CD14-positive monocyte (primary cell): ENCODE data around the gene CFTR. TPM values are rescaled to one million over a fixed set of nuclear protein-coding genes. Genes with fewer than 3 reads are reported as not detected.

Experiments
- DNase-seq, 3 donors: peaks; one replicate each; pipeline ENCODE4 v3.0.0-alpha.2; 2011 to 2022
- H2AFZ ChIP-seq: 2 replicates; pipeline ENCODE4 v1.6.0; 2012; ENCODE audit warnings: mild to moderate bottlenecking, low read depth, low read length, inconsistent platforms; ENCODE audit not compliant: insufficient read depth, poor library complexity, severe bottlenecking
- H3K27ac ChIP-seq, 2 donors: 1 replicate in 1 of 2; 2 replicates in 1 of 2; pipeline ENCODE4 v1.5.1; 2012 to 2013; ENCODE audit warnings: low read length in 2 of 2, control low read depth in 1 of 2, inconsistent platforms in 1 of 2, low read depth in 1 of 2, mild to moderate bottlenecking in 1 of 2
- H3K27me3 ChIP-seq, 2 donors: one replicate each; pipeline versions ENCODE4 v1.6.0 to v1.6.1; 2011 to 2013; ENCODE audit warnings: low read length in 2 of 2; ENCODE audit not compliant: control insufficient read depth in 2 of 2, insufficient read depth in 2 of 2
- H3K36me3 ChIP-seq, 2 donors: replicated peaks in 1 of 2; 1 replicate in 1 of 2; 2 replicates in 1 of 2; pipeline versions ENCODE4 v1.5.1 to v1.6.1; 2012 to 2013; ENCODE audit warnings: low read length in 2 of 2, control low read depth in 1 of 2, inconsistent platforms in 1 of 2, mild to moderate bottlenecking in 1 of 2; ENCODE audit not compliant: insufficient read depth in 2 of 2, control insufficient read depth in 1 of 2
- H3K4me1 ChIP-seq, 2 donors: 1 replicate in 1 of 2; 2 replicates in 1 of 2; pipeline versions ENCODE4 v1.5.1 to v1.6.1; 2012 to 2013; ENCODE audit warnings: low read length in 2 of 2, control low read depth in 1 of 2, inconsistent platforms in 1 of 2, mild to moderate bottlenecking in 1 of 2, moderate library complexity in 1 of 2; ENCODE audit not compliant: insufficient read depth in 2 of 2, control insufficient read depth in 1 of 2
- H3K4me2 ChIP-seq: replicated peaks from 2 replicates; pipeline ENCODE3; 2012; ENCODE audit warnings: low read length, moderate library complexity, mild to moderate bottlenecking; ENCODE audit not compliant: poor library complexity, severe bottlenecking; ENCODE audit errors: extremely low read depth
- H3K4me3 ChIP-seq, 3 experiments: fragments of 200-600 bp in 1 of 3; sonication (generic) in 1 of 3; replicated peaks in 1 of 3; 1 replicate in 2 of 3; 2 replicates in 1 of 3; pipeline ENCODE4 v1.5.1; 2011 to 2013; ENCODE audit warnings: low read length in 3 of 3, mild to moderate bottlenecking in 3 of 3, control low read depth in 2 of 3, low read depth in 2 of 3, inconsistent platforms in 1 of 3, moderate library complexity in 1 of 3
- H3K79me2 ChIP-seq: 2 replicates; pipeline ENCODE4 v1.6.0; 2012; ENCODE audit warnings: mild to moderate bottlenecking, control low read depth, inconsistent platforms, low read length, moderate library complexity; ENCODE audit not compliant: insufficient read depth
- H3K9ac ChIP-seq: 2 replicates; pipeline ENCODE4 v1.6.0; 2017; ENCODE audit warnings: low read length, mild to moderate bottlenecking; ENCODE audit not compliant: insufficient read depth, poor library complexity, severe bottlenecking
- H3K9me3 ChIP-seq, 2 donors: replicated peaks in 1 of 2; 1 replicate in 1 of 2; 2 replicates in 1 of 2; pipeline versions ENCODE4 v1.5.1 to v1.6.1; 2012 to 2013; ENCODE audit warnings: low read length in 2 of 2, control low read depth in 1 of 2; ENCODE audit not compliant: control insufficient read depth in 1 of 2, insufficient read depth in 1 of 2
- H4K20me1 ChIP-seq: 2 replicates; pipeline ENCODE4 v1.6.0; 2012; ENCODE audit warnings: mild to moderate bottlenecking, low read length, control low read depth, moderate library complexity; ENCODE audit not compliant: insufficient read depth
- H3K27ac Mint-ChIP-seq, 7 donors: one replicate each; pipeline ENCODE4 v1.8.0; 2020; ENCODE audit warnings: mild to moderate bottlenecking in 7 of 7, mixed read lengths in 7 of 7, moderate library complexity in 6 of 7, inconsistent platforms in 2 of 7
- H3K27me3 Mint-ChIP-seq, 3 donors: one replicate each; pipeline ENCODE4 v1.8.0; 2021 to 2022; ENCODE audit warnings: low read depth in 3 of 3, mild to moderate bottlenecking in 3 of 3, mixed read lengths in 3 of 3, moderate library complexity in 3 of 3, inconsistent platforms in 1 of 3
- H3K36me3 Mint-ChIP-seq, 2 donors: one replicate each; pipeline ENCODE4 v1.8.0; 2020; ENCODE audit warnings: mixed read lengths in 2 of 2, inconsistent platforms in 1 of 2, mild to moderate bottlenecking in 1 of 2
- H3K4me1 Mint-ChIP-seq: one replicate; pipeline ENCODE4 v1.8.0; 2020; ENCODE audit warnings: mild to moderate bottlenecking, mixed read lengths
- H3K4me3 Mint-ChIP-seq, 2 donors: one replicate each; pipeline ENCODE4 v1.8.0; 2020; ENCODE audit warnings: mild to moderate bottlenecking in 2 of 2, mixed read lengths in 2 of 2, moderate library complexity in 1 of 2
- H3K9me3 Mint-ChIP-seq, 7 donors: one replicate each; pipeline ENCODE4 v1.8.0; 2020 to 2022; ENCODE audit warnings: mixed read lengths in 7 of 7, mild to moderate bottlenecking in 6 of 7, moderate library complexity in 6 of 7, inconsistent platforms in 2 of 7
- WGBS: methylation state at CpG from one replicate; pipeline ENCODE4 v1.1.5; 2013; ENCODE audit warnings: missing lambda C conversion rate; ENCODE audit not compliant: insufficient coverage; 5-methylcytosine and 5-hydroxymethylcytosine counted together
- intact Hi-C, 2 donors: fragments of 100-400 bp; cut with micrococcal nuclease; formaldehyde crosslinking; loops; one replicate each; pipeline versions ENCODE4 v1.15.0 to v1.15.1; 2023
- polyA plus RNA-seq, 3 donors: library from polyadenylated mRNA; depleted of rRNA in 1 of 3; unstranded in 2 of 3; stranded (reverse) in 1 of 3; fragments of 300-500 nt in 2 of 3; fragments of >200 nt in 1 of 3; fragmentation: Illumina TruSeq in 2 of 3; gene quantifications; 1 replicate in 2 of 3; 2 replicates in 1 of 3; pipeline ENCODE4 v1.2.3, GENCODE V29; 2012 to 2021
- TF ChIP-seq, protein P1 (sequence below): fragments of 200-600 bp; IDR thresholded peaks from one replicate; pipeline ENCODE4 v1.8.0; 2022; ENCODE audit warnings: antibody characterized with exemption, mild to moderate bottlenecking

Gene CFTR
- polyA plus RNA-seq, 3 donors = not detected

DNA sequence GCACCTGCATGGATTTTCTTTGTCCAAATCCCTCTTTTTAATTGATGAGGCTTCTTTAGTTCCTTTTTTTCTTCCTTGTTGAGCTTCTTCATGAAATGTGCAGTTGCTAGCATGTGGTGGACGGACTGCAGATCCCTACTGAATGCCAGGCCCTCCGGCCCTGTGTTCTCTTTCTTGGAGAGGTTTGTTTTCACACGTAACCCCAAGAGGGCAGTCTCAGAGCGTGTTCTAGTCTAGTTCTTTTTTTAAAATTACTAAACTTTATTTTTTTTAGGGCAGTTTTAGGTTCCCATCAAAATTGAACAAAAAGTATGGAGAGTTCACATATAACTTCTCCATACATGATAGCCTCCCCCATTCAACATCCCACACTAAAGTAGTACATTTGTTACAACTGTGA, 190.0 kb downstream of the CFTR start:
- no peak for DNase-seq
- intact Hi-C loops = no loop called here
- Histone ChIP-seq H3K9me3 (no peaks in the 10 kb centered on the region), H3K4me3 (no peak overlapping the region), H3K4me1 (no peaks in the 10 kb centered on the region), H2AFZ (no peak overlapping the region), H3K9ac (no peak overlapping the region), H3K27me3 (peaks cover 0 to 2% of the 10 kb centered on the region in 2 donors), H3K4me2 (no peak overlapping the region), H3K79me2 (no peaks in the 10 kb centered on the region), H3K27ac (no peak overlapping the region), H4K20me1 (no peaks in the 10 kb centered on the region), H3K36me3 (no peaks in the 10 kb centered on the region)
- Mint-ChIP-seq H3K27ac (no peak overlapping the region), H3K9me3 (no peaks in the 10 kb centered on the region), H3K36me3 (no peaks in the 10 kb centered on the region), H3K4me1 (no peaks in the 10 kb centered on the region), H3K27me3 (peaks cover 0 to 2% (median 1%) of the 10 kb centered on the region in 3 donors), H3K4me3 (no peak overlapping the region)
- TF ChIP-seq, protein P1, sequence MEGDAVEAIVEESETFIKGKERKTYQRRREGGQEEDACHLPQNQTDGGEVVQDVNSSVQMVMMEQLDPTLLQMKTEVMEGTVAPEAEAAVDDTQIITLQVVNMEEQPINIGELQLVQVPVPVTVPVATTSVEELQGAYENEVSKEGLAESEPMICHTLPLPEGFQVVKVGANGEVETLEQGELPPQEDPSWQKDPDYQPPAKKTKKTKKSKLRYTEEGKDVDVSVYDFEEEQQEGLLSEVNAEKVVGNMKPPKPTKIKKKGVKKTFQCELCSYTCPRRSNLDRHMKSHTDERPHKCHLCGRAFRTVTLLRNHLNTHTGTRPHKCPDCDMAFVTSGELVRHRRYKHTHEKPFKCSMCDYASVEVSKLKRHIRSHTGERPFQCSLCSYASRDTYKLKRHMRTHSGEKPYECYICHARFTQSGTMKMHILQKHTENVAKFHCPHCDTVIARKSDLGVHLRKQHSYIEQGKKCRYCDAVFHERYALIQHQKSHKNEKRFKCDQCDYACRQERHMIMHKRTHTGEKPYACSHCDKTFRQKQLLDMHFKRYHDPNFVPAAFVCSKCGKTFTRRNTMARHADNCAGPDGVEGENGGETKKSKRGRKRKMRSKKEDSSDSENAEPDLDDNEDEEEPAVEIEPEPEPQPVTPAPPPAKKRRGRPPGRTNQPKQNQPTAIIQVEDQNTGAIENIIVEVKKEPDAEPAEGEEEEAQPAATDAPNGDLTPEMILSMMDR = no peak
- WGBS = no CpG with 5 or more reads among the region's 4 CpGs

DNA sequence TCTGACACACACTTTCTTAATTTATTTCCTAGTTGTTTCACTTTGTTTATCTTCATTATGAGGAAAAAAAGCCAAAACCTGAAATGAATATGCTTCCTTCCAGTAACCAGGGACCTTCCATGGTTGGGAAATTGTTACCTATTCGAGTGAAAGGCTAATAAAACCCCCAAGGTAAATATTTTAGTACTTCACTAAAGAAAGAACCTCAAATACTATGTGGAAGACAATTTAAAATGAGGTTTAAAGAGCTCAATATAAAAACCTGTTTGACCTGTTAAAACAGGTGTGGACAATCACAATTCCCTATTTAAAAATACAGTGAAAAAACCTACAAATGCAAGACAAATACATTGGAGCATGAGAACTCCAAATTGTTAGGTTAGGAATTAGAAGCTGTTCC, 192.6 kb downstream of the CFTR start:
- no peaks in the 10 kb centered on the region for H3K9me3 Mint-ChIP-seq
- no peak overlapping the region for H3K4me3 Mint-ChIP-seq
- H3K4me1 Mint-ChIP-seq = no peaks in the 10 kb centered on the region
- WGBS = no CpG with 5 or more reads among the region's 1 CpG
- no peaks in the 10 kb centered on the region for H4K20me1 ChIP-seq
- H3K4me3 ChIP-seq = no peak overlapping the region
- peaks cover 0 to 6% (median 2%) of the 10 kb centered on the region in 3 donors for H3K27me3 Mint-ChIP-seq
- intact Hi-C loops = no loop called here
- no peak overlapping the region for H3K27ac Mint-ChIP-seq
- peaks cover 0 to 2% of the 10 kb centered on the region in 2 donors for H3K27me3 ChIP-seq
- H3K27ac ChIP-seq = no peak overlapping the region
- TF ChIP-seq, protein P1 = no peak
- H3K9ac ChIP-seq = no peak overlapping the region
- H3K4me1 ChIP-seq = no peaks in the 10 kb centered on the region
- no peaks in the 10 kb centered on the region for H3K36me3 Mint-ChIP-seq
- no peaks in the 10 kb centered on the region for H3K79me2 ChIP-seq
- no peak overlapping the region for H3K4me2 ChIP-seq
- no peak for DNase-seq
- no peaks in the 10 kb centered on the region for H3K9me3 ChIP-seq
- H2AFZ ChIP-seq = no peak overlapping the region
- no peaks in the 10 kb centered on the region for H3K36me3 ChIP-seq
